Liver (tissue), 9 donors: ENCODE measurements around the gene GPR107. TPM values are rescaled to one million over a fixed set of nuclear protein-coding genes. Genes with fewer than 3 reads are reported as not detected.
A peak's percentile ranks its signal among the peaks of the same experiment; 100 is the strongest.

Experiments used
- DNase-seq: peaks from one replicate; pipeline ENCODE4 v3.0.0-alpha.2; 2017; ENCODE audit warnings: low spot score
- H3K27ac ChIP-seq, 2 donors: one replicate each; pipeline ENCODE4 v1.7.0; 2013; ENCODE audit warnings: inconsistent platforms in 2 of 2, low read length in 2 of 2, control low read depth in 1 of 2, low read depth in 1 of 2, mild to moderate bottlenecking in 1 of 2
- H3K27me3 ChIP-seq, 4 donors: one replicate each; pipeline versions ENCODE4 v1.6.1 to v1.7.0; 2013; ENCODE audit warnings: low read length in 3 of 4, inconsistent platforms in 1 of 4, mild to moderate bottlenecking in 1 of 4, moderate library complexity in 1 of 4; ENCODE audit not compliant: control insufficient read depth in 4 of 4, insufficient read depth in 4 of 4
- H3K36me3 ChIP-seq, 4 donors: one replicate each; pipeline versions ENCODE4 v1.6.1 to v1.7.0; 2013; ENCODE audit warnings: low read length in 3 of 4, mild to moderate bottlenecking in 3 of 4, low read depth in 1 of 4, moderate library complexity in 1 of 4; ENCODE audit not compliant: control insufficient read depth in 4 of 4, insufficient read depth in 3 of 4
- H3K4me1 ChIP-seq, 4 donors: one replicate each; pipeline versions ENCODE4 v1.6.1 to v1.7.0; 2013; ENCODE audit warnings: low read length in 3 of 4, mild to moderate bottlenecking in 3 of 4, moderate library complexity in 1 of 4; ENCODE audit not compliant: control insufficient read depth in 4 of 4, insufficient read depth in 4 of 4
- H3K4me3 ChIP-seq, 3 donors: one replicate each; pipeline versions ENCODE4 v1.6.1 to v1.7.0; 2013; ENCODE audit warnings: low read length in 3 of 3, control low read depth in 1 of 3, low read depth in 1 of 3, mild to moderate bottlenecking in 1 of 3
- H3K9ac ChIP-seq, 2 donors: one replicate each; pipeline ENCODE4 v1.7.0; 2013; ENCODE audit warnings: low read length in 2 of 2, mild to moderate bottlenecking in 2 of 2, moderate library complexity in 2 of 2, control low read depth in 1 of 2, low read depth in 1 of 2
- H3K9me3 ChIP-seq, 4 donors: one replicate each; pipeline versions ENCODE4 v1.6.1 to v1.7.0; 2013; ENCODE audit warnings: low read length in 3 of 4; ENCODE audit not compliant: control insufficient read depth in 4 of 4
- EGR1 ChIP-seq, 2 donors: IDR thresholded peaks; 2 replicates each; pipeline ENCODE4 v1.6.1; 2016 to 2018; ENCODE audit warnings: antibody characterized with exemption in 2 of 2, low read depth in 2 of 2
- FOXA1 ChIP-seq: IDR thresholded peaks from 2 replicates; pipeline ENCODE4 v1.6.1; 2016; ENCODE audit warnings: antibody characterized with exemption
- FOXA2 ChIP-seq: IDR thresholded peaks from 2 replicates; pipeline ENCODE4 v1.6.1; 2016; ENCODE audit warnings: antibody characterized with exemption
- GABPA ChIP-seq, 2 donors: IDR thresholded peaks in 1 of 2; conservative IDR thresholded peaks in 1 of 2; 2 replicates each; pipeline ENCODE4 v1.6.1; 2016; ENCODE audit warnings: antibody characterized with exemption in 2 of 2, mild to moderate bottlenecking in 1 of 2, moderate library complexity in 1 of 2
- HNF4A ChIP-seq, 2 donors: conservative IDR thresholded peaks; 2 replicates each; pipeline ENCODE4 v1.6.1; 2016; ENCODE audit warnings: antibody characterized with exemption in 2 of 2, mild to moderate bottlenecking in 2 of 2
- HNF4G ChIP-seq: IDR thresholded peaks from 2 replicates; pipeline ENCODE4 v1.6.1; 2016; ENCODE audit warnings: antibody characterized with exemption
- JUND ChIP-seq, 2 donors: IDR thresholded peaks; 2 replicates each; pipeline ENCODE4 v1.6.1; 2016; ENCODE audit warnings: antibody characterized with exemption in 2 of 2
- MAX ChIP-seq: IDR thresholded peaks from 2 replicates; pipeline ENCODE4 v1.6.1; 2016; ENCODE audit warnings: antibody characterized with exemption
- NR2F2 ChIP-seq: IDR thresholded peaks from 2 replicates; pipeline ENCODE4 v1.6.1; 2016; ENCODE audit warnings: antibody characterized with exemption
- RAD21 ChIP-seq, 2 donors: IDR thresholded peaks; 2 replicates each; pipeline ENCODE4 v1.6.1; 2016; ENCODE audit warnings: antibody characterized with exemption in 2 of 2, mild to moderate bottlenecking in 2 of 2
- REST ChIP-seq: IDR thresholded peaks from 2 replicates; pipeline ENCODE4 v1.6.1; 2016; ENCODE audit warnings: antibody characterized with exemption, mild to moderate bottlenecking
- RXRA ChIP-seq, 2 donors: IDR thresholded peaks; 2 replicates each; pipeline ENCODE4 v1.6.1; 2017 to 2018; ENCODE audit warnings: antibody characterized with exemption in 2 of 2, mild to moderate bottlenecking in 1 of 2
- SP1 ChIP-seq: IDR thresholded peaks from 2 replicates; pipeline ENCODE4 v1.6.1; 2018; ENCODE audit warnings: antibody characterized with exemption, mild to moderate bottlenecking
- TAF1 ChIP-seq: conservative IDR thresholded peaks from 2 replicates; pipeline ENCODE4 v1.6.1; 2016; ENCODE audit warnings: antibody characterized with exemption, mild to moderate bottlenecking
- YY1 ChIP-seq: IDR thresholded peaks from 2 replicates; pipeline ENCODE4 v1.6.1; 2016; ENCODE audit warnings: antibody characterized with exemption, mild to moderate bottlenecking
- ZBTB33 ChIP-seq: IDR thresholded peaks from 2 replicates; pipeline ENCODE4 v1.6.1; 2016; ENCODE audit warnings: antibody characterized with exemption
- WGBS: extraction: QIAGEN DNeasy Blood & Tissue Kit; methylation state at CpG from one replicate; pipeline ENCODE4 v1.1.7; 2013; 5-methylcytosine and 5-hydroxymethylcytosine counted together
- polyA plus RNA-seq, 2 donors: library from polyadenylated mRNA; stranded (reverse) in 1 of 2; unstranded in 1 of 2; fragments of 200-250 nt in 1 of 2; fragments of >200 nt in 1 of 2; fragmentation: Nextera tagmentation in 1 of 2; extraction: Ambion mirVana in 1 of 2; gene quantifications; one replicate each; pipeline versions ENCODE4 v1.2.1 to v1.2.3, GENCODE V29; 2013 to 2015
- total RNA-seq, 2 donors: library from RNA; depleted of rRNA; stranded (reverse); fragments of >200 nt; gene quantifications; one replicate each; pipeline ENCODE4 v1.2.3, GENCODE V29; 2014
- TF ChIP-seq, protein P1 (sequence below): IDR thresholded peaks from 2 replicates; pipeline ENCODE4 v1.6.1; 2016; ENCODE audit warnings: antibody characterized with exemption
- TF ChIP-seq, protein P2 (sequence below): fragments of 150-350 bp; IDR thresholded peaks from 2 replicates; pipeline ENCODE4 v1.5.1; 2017; ENCODE audit warnings: improper control_type of control experiment, low read depth, low read length; ENCODE audit not compliant: missing input control
- donor health status: healthy.
- donor health status: healthy.
- donor health status: healthy.
- donor health status: healthy.
- donor health status: healthy.

GPR107 gene
- total and polyA plus RNA-seq, 4 donors = 3.8 to 17.2 (median 11.4) TPM

GRCh38 chr9:130137641-130138081, 84.0 kb downstream of the GPR107 start:
- no peaks in the 10 kb centered on the region for H3K9me3 ChIP-seq
- no peaks in the 10 kb centered on the region for H3K4me1 ChIP-seq
- DNase-seq = no peak
- H3K27ac ChIP-seq = no peak overlapping the region
- H3K36me3 ChIP-seq = peaks cover 0 to 5% (median 5%) of the 10 kb centered on the region in 4 donors
- 92% methylated on average over 11 of the region's 11 CpGs for WGBS
- no peak overlapping the region for H3K4me3 ChIP-seq
- no peak overlapping the region for H3K9ac ChIP-seq
- H3K27me3 ChIP-seq = no peaks in the 10 kb centered on the region
- TF ChIP-seq SP1 (no peak), YY1 (no peak), TAF1 (no peak), RAD21 (IDR thresholded peaks at IDR 0.05) (no peak), MAX (no peak), RXRA (IDR thresholded peaks at IDR 0.05) (no peak), FOXA2 (no peak), HNF4G (no peak), JUND (IDR thresholded peaks at IDR 0.05) (no peak)

- Histone ChIP-seq H3K27ac (peak overlapping the region in 1 of 2 donors; percentile 27), H3K4me3 (no peak overlapping the region), H3K9me3 (no peaks in the 10 kb centered on the region), H3K9ac (no peak overlapping the region), H3K36me3 (peaks cover 0 to 5% (median 4%) of the 10 kb centered on the region in 4 donors), H3K4me1 (no peaks in the 10 kb centered on the region), H3K27me3 (no peaks in the 10 kb centered on the region)
- TF ChIP-seq FOXA2 (no peak), HNF4G (no peak), EGR1 (IDR thresholded peaks at IDR 0.05; ENCODE audit: low read depth in 2 of 2) (no peak), SP1 (no peak), GABPA (IDR thresholded peaks at IDR 0.05 in 1 of 2, conservative IDR thresholded peaks at IDR 0.05 in 1 of 2) (no peak), YY1 (no peak), JUND (IDR thresholded peaks at IDR 0.05) (no peak), FOXA1 (no peak), ZBTB33 (no peak), RXRA (IDR thresholded peaks at IDR 0.05) (no peak), TAF1 (no peak), NR2F2 (no peak), HNF4A (conservative IDR thresholded peaks at IDR 0.05) (no peak), MAX (no peak), REST (no peak), RAD21 (IDR thresholded peaks at IDR 0.05) (no peak)
- TF ChIP-seq, protein P1, sequence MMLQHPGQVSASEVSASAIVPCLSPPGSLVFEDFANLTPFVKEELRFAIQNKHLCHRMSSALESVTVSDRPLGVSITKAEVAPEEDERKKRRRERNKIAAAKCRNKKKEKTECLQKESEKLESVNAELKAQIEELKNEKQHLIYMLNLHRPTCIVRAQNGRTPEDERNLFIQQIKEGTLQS = no peak
- TF ChIP-seq, protein P2, sequence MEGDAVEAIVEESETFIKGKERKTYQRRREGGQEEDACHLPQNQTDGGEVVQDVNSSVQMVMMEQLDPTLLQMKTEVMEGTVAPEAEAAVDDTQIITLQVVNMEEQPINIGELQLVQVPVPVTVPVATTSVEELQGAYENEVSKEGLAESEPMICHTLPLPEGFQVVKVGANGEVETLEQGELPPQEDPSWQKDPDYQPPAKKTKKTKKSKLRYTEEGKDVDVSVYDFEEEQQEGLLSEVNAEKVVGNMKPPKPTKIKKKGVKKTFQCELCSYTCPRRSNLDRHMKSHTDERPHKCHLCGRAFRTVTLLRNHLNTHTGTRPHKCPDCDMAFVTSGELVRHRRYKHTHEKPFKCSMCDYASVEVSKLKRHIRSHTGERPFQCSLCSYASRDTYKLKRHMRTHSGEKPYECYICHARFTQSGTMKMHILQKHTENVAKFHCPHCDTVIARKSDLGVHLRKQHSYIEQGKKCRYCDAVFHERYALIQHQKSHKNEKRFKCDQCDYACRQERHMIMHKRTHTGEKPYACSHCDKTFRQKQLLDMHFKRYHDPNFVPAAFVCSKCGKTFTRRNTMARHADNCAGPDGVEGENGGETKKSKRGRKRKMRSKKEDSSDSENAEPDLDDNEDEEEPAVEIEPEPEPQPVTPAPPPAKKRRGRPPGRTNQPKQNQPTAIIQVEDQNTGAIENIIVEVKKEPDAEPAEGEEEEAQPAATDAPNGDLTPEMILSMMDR = no peak
- no peak for DNase-seq
- 69% methylated on average over 10 of the region's 10 CpGs for WGBS
Observed at GRCh38 chr9:130138171-130138653, 84.5 kb downstream of the GPR107 start.
